SK-N-SH (cell line): ENCODE results near the gene ATR. TPM values are rescaled to one million over a fixed set of nuclear protein-coding genes. Genes with fewer than 3 reads are reported as not detected.

Experiments used
- CTCF ChIA-PET: fragments of 300-600, 350-600 bp; formaldehyde crosslinking; extraction: SDS; loops from one replicate; lab custom pipeline; 2021; lab: Yijun Ruan, JAX
- POLR2A ChIA-PET: fragments of 350-600 bp; sonication (Branson Sonifier 250); formaldehyde crosslinking; extraction: SDS; loops from one replicate; lab custom pipeline; 2020; ENCODE audit warnings: antibody characterized with exemption, inconsistent platforms; lab: Yijun Ruan, JAX
- DNase-seq: peaks from one replicate; pipeline ENCODE4 v3.0.0; 2012
- H2AFZ ChIP-seq: fragments of 200-600 bp; sonication (generic); 2 replicates; pipeline ENCODE4 v1.8.1; 2016; ENCODE audit warnings: antibody characterized with exemption, mild to moderate bottlenecking, low read depth
- H3F3A ChIP-seq: fragments of 200-600 bp; sonication (generic); replicated peaks from 2 replicates; pipeline ENCODE3; 2016; ENCODE audit warnings: antibody characterized with exemption, mild to moderate bottlenecking; ENCODE audit not compliant: insufficient read depth
- H3K27ac ChIP-seq, 2 experiments: fragments of 200-500 bp in 1 of 2; fragments of 200-600 bp in 1 of 2; sonication (Bioruptor generic) in 1 of 2; sonication (generic), shearing (Covaris generic) in 1 of 2; 2 replicates each; pipeline versions ENCODE4 v1.5.1 to v1.6.1; 2014 to 2016; ENCODE audit warnings: low read depth in 2 of 2, inconsistent platforms in 1 of 2, low read length in 1 of 2, mild to moderate bottlenecking in 1 of 2, mixed read lengths in 1 of 2
- H3K27me3 ChIP-seq: fragments of 200-600 bp; sonication (generic), shearing (Covaris generic); 2 replicates; pipeline ENCODE4 v1.6.1; 2016; ENCODE audit warnings: mixed run types; ENCODE audit not compliant: insufficient read depth
- H3K36me3 ChIP-seq, 2 experiments: fragments of 200-500 bp in 1 of 2; fragments of 200-600 bp in 1 of 2; sonication (Bioruptor generic) in 1 of 2; sonication (generic) in 1 of 2; replicated peaks in 1 of 2; 2 replicates each; pipeline versions ENCODE3 to v1.5.1; 2014 to 2016; ENCODE audit warnings: low read length in 1 of 2, mild to moderate bottlenecking in 1 of 2; ENCODE audit not compliant: insufficient read depth in 2 of 2, control insufficient read depth in 1 of 2
- H3K4me1 ChIP-seq, 2 experiments: fragments of 200-500 bp in 1 of 2; fragments of 200-600 bp in 1 of 2; sonication (Bioruptor generic) in 1 of 2; sonication (generic), shearing (Covaris generic) in 1 of 2; 2 replicates each; pipeline versions ENCODE4 v1.5.1 to v1.6.1; 2014 to 2016; ENCODE audit warnings: low read depth in 1 of 2, low read length in 1 of 2, mixed run types in 1 of 2; ENCODE audit not compliant: insufficient read depth in 2 of 2, control insufficient read depth in 1 of 2
- H3K4me2 ChIP-seq: fragments of 200-600 bp; sonication (generic), shearing (Covaris generic); 2 replicates; pipeline ENCODE4 v1.6.1; 2017; ENCODE audit warnings: mixed run types
- H3K4me3 ChIP-seq, 2 experiments: fragments of 200-500 bp in 1 of 2; fragments of 200-600 bp in 1 of 2; sonication (Bioruptor generic) in 1 of 2; sonication (generic), shearing (Covaris generic) in 1 of 2; 2 replicates each; pipeline versions ENCODE4 v1.5.1 to v1.8.1; 2014 to 2016; ENCODE audit warnings: low read depth in 2 of 2, inconsistent platforms in 1 of 2, low read length in 1 of 2, mild to moderate bottlenecking in 1 of 2, mixed read lengths in 1 of 2, moderate library complexity in 1 of 2
- H3K79me2 ChIP-seq: fragments of 200-600 bp; sonication (generic); 2 replicates; pipeline ENCODE4 v1.8.1; 2017; ENCODE audit warnings: mild to moderate bottlenecking; ENCODE audit not compliant: insufficient read depth
- H3K9ac ChIP-seq: fragments of 200-600 bp; sonication (generic); 2 replicates; pipeline ENCODE4 v1.6.1; 2017; ENCODE audit warnings: mixed run types
- H3K9me2 ChIP-seq: fragments of 200-600 bp; sonication (generic); 2 replicates; pipeline ENCODE4 v1.6.1; 2017; ENCODE audit warnings: mixed run types
- H3K9me3 ChIP-seq: fragments of 200-600 bp; sonication (generic); 2 replicates; pipeline ENCODE4 v1.6.1; 2017; ENCODE audit warnings: mixed run types, mild to moderate bottlenecking, moderate library complexity
- H4K20me1 ChIP-seq: fragments of 200-600 bp; sonication (generic); 2 replicates; pipeline ENCODE4 v1.6.1; 2017; ENCODE audit warnings: mild to moderate bottlenecking, mixed run types; ENCODE audit not compliant: insufficient read depth
- CHD2 ChIP-seq: fragments of 150-350 bp; IDR thresholded peaks from 2 replicates; pipeline ENCODE4 v1.6.1; 2018; ENCODE audit warnings: low read length; ENCODE audit not compliant: partially characterized antibody
- ELF1 ChIP-seq: IDR thresholded peaks from 2 replicates; pipeline ENCODE4 v1.4.0; 2012
- GATA2 ChIP-seq: sonication (generic); formaldehyde crosslinking; IDR thresholded peaks from 2 replicates; pipeline ENCODE4 v1.5.0; 2020; ENCODE audit warnings: mild to moderate bottlenecking, missing genetic modification reagents
- JUND ChIP-seq: IDR thresholded peaks from 2 replicates; pipeline ENCODE4 v1.4.0; 2012
- MEF2A ChIP-seq: IDR thresholded peaks from 2 replicates; pipeline ENCODE4 v1.4.0; 2012; ENCODE audit warnings: low read depth, borderline replicate concordance
- MXI1 ChIP-seq: IDR thresholded peaks from 2 replicates; pipeline ENCODE4 v1.6.1; 2012; ENCODE audit warnings: mild to moderate bottlenecking, low read depth, low read length, improper control_type of control experiment
- NRF1 ChIP-seq: IDR thresholded peaks from 2 replicates; pipeline ENCODE4 v1.6.1; 2012; ENCODE audit warnings: low read depth, mild to moderate bottlenecking, low read length
- RAD21 ChIP-seq: IDR thresholded peaks from 2 replicates; pipeline ENCODE4 v1.6.1; 2012; ENCODE audit warnings: mild to moderate bottlenecking, low read length
- RFX5 ChIP-seq: IDR thresholded peaks from 2 replicates; pipeline ENCODE4 v1.6.1; 2012; ENCODE audit warnings: mild to moderate bottlenecking, improper control_type of control experiment, low read length
- RXRA ChIP-seq: IDR thresholded peaks from 2 replicates; pipeline ENCODE4 v1.4.0; 2012; ENCODE audit warnings: low read depth, mild to moderate bottlenecking, borderline replicate concordance
- TAF1 ChIP-seq: IDR thresholded peaks from 2 replicates; pipeline ENCODE4 v1.6.1; 2012; ENCODE audit warnings: low read depth, mild to moderate bottlenecking, low read length, moderate library complexity, borderline replicate concordance
- TCF12 ChIP-seq: IDR thresholded peaks from 2 replicates; pipeline ENCODE4 v1.4.0; 2012
- TEAD4 ChIP-seq: IDR thresholded peaks from 2 replicates; pipeline ENCODE4 v1.4.0; 2012; ENCODE audit warnings: mild to moderate bottlenecking, borderline replicate concordance; ENCODE audit not compliant: insufficient read depth
- YY1 ChIP-seq: IDR thresholded peaks from 2 replicates; pipeline ENCODE4 v1.4.0; 2012; ENCODE audit warnings: low read depth, mild to moderate bottlenecking
- WGBS: methylation state at CpG from one replicate; pipeline ENCODE4 v1.1.6; 2017; ENCODE audit warnings: low lambda C conversion rate; 5-methylcytosine and 5-hydroxymethylcytosine counted together
- polyA plus RNA-seq, 3 experiments: library from polyadenylated mRNA; depleted of rRNA; stranded (reverse); fragments of >200 nt; gene quantifications; 2 replicates each; pipeline ENCODE4 v1.2.3, GENCODE V29; 2012
- TF ChIP-seq, protein P1 (sequence below): IDR thresholded peaks from 2 replicates; pipeline ENCODE4 v1.4.0; 2012; ENCODE audit warnings: low read depth
- TF ChIP-seq, protein P2 (sequence below): IDR thresholded peaks from 2 replicates; pipeline ENCODE4 v1.4.0; 2012; ENCODE audit warnings: low read depth, borderline replicate concordance

ATR gene
- polyA plus RNA-seq, 1 of the 3 experiments (the other 2 are of a cell fraction): 7.3 TPM

DNA sequence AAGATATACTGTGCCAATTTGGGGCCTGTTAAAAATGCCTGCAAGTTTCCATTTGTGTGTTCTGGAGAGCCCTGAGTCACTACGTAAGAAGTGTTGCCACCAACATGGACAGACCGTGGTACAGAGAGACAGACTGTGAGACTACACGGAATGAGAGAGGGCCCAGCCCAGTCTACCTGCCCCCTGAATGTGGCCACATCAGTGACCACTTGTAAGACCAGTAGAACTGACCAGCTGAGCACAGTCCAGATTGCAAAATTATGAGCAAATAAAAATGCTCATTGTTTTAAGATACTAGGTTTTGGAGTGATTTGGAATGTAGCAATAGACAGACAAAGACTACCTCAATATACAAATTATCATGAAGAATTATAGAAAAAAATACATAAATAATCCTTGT is 42.0 kb downstream of the ATR start:
- Histone ChIP-seq H3K9me2 (no peaks in the 10 kb centered on the region), H3K9ac (no peak overlapping the region), H3K9me3 (no peaks in the 10 kb centered on the region), H2AFZ (no peak overlapping the region), H3K27ac (no peak overlapping the region), H3K36me3 (peaks cover 69 to 74% of the 10 kb centered on the region in 2 experiments), H3K79me2 (no peaks in the 10 kb centered on the region), H3K4me3 (no peak overlapping the region), H3F3A (no peaks in the 10 kb centered on the region), H3K27me3 (no peaks in the 10 kb centered on the region), H4K20me1 (no peaks in the 10 kb centered on the region), H3K4me2 (no peak overlapping the region), H3K4me1 (no peaks in the 10 kb centered on the region)
- DNase-seq: no peak
- ChIA-PET POLR2A (no interaction called here), CTCF (no interaction called here)
- 100% methylated on average over 3 of the region's 3 CpGs for WGBS
- TF ChIP-seq, protein P1, sequence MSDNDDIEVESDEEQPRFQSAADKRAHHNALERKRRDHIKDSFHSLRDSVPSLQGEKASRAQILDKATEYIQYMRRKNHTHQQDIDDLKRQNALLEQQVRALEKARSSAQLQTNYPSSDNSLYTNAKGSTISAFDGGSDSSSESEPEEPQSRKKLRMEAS: no peak
- TF ChIP-seq ELF1: no peak

DNA sequence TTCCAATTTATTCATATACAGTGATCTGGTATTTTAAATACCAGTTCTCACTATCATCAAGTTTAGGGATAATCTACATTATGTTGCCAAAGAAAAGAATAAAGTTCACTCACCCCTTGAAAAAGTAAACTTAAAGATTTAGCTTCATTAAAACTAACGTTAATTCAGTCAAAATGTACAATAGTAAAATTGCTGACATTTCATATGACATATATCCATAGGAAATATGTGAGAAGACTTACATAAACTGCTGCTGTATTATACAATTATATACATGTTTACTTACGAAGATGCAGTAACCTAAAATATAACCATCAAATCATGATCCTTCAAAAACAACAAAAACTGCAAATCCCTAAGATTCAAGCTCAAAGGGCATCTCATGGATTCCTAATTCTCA is 44.0 kb downstream of the ATR start:
- no peaks in the 10 kb centered on the region for H3K9me2 ChIP-seq
- H2AFZ ChIP-seq: no peak overlapping the region
- no peak overlapping the region for H3K27ac ChIP-seq
- no peaks in the 10 kb centered on the region for H4K20me1 ChIP-seq
- 96% methylated on average over 2 of the region's 2 CpGs for WGBS
- H3K9me3 ChIP-seq: no peaks in the 10 kb centered on the region
- H3K4me3 ChIP-seq: no peak overlapping the region
- ChIA-PET POLR2A (no interaction called here), CTCF (no interaction called here)
- H3K4me1 ChIP-seq: no peaks in the 10 kb centered on the region
- H3K36me3 ChIP-seq: peaks cover 67 to 71% of the 10 kb centered on the region in 2 experiments
- H3K79me2 ChIP-seq: no peaks in the 10 kb centered on the region
- no peak for DNase-seq
- H3F3A ChIP-seq: peaks cover 6% of the 10 kb centered on the region
- H3K9ac ChIP-seq: no peak overlapping the region
- no peaks in the 10 kb centered on the region for H3K27me3 ChIP-seq
- no peak for TF ChIP-seq RXRA
- TF ChIP-seq, protein P2, sequence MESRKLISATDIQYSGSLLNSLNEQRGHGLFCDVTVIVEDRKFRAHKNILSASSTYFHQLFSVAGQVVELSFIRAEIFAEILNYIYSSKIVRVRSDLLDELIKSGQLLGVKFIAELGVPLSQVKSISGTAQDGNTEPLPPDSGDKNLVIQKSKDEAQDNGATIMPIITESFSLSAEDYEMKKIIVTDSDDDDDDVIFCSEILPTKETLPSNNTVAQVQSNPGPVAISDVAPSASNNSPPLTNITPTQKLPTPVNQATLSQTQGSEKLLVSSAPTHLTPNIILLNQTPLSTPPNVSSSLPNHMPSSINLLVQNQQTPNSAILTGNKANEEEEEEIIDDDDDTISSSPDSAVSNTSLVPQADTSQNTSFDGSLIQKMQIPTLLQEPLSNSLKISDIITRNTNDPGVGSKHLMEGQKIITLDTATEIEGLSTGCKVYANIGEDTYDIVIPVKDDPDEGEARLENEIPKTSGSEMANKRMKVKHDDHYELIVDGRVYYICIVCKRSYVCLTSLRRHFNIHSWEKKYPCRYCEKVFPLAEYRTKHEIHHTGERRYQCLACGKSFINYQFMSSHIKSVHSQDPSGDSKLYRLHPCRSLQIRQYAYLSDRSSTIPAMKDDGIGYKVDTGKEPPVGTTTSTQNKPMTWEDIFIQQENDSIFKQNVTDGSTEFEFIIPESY: no peak
- no peak for TF ChIP-seq TEAD4
- TF ChIP-seq RFX5: no peak
- TF ChIP-seq RAD21: no peak
- TF ChIP-seq YY1: no peak
- TF ChIP-seq MXI1: no peak
- H3K4me2 ChIP-seq: no peak overlapping the region

DNA sequence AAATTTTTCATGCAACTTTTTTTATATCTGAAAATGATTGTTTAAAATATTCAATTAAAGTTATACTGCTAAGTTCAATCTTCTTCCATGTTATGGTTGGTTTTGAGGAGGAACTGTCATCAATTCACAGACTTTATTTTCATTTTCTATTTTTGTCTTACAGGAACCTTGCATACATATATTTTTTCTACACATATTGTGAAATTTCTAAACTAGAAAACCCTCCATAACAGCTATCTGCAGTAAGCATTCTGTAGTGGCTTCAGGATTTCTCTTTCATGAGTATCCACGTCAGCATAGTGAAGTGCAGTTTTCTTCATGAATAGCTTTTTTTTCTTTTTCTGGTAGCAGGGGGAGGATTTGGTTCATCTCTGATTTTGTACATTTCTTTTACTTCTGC is 48.2 kb downstream of the ATR start:
- no peaks in the 10 kb centered on the region for H4K20me1 ChIP-seq
- H3K9me3 ChIP-seq: no peaks in the 10 kb centered on the region
- POLR2A ChIA-PET: no interaction called here
- H2AFZ ChIP-seq: no peak overlapping the region; the same call in 1 of the 2 replicates
- peaks cover 8% of the 10 kb centered on the region for H3F3A ChIP-seq
- no peak overlapping the region for H3K4me3 ChIP-seq
- H3K36me3 ChIP-seq: peaks cover 40 to 52% of the 10 kb centered on the region in 2 experiments
- WGBS: 96% methylated on average over 1 of the region's 1 CpG
- no peaks in the 10 kb centered on the region for H3K9me2 ChIP-seq
- H3K9ac ChIP-seq: no peak overlapping the region
- no peak overlapping the region for H3K4me2 ChIP-seq
- H3K4me1 ChIP-seq: no peaks in the 10 kb centered on the region
- DNase-seq: no peak
- TF ChIP-seq TCF12: no peak
- TF ChIP-seq NRF1: no peak
- no peak for TF ChIP-seq MEF2A
- TF ChIP-seq ELF1: no peak
- no peak for TF ChIP-seq CHD2
- no peak for TF ChIP-seq JUND
- TF ChIP-seq TAF1: no peak
- no peak for TF ChIP-seq GATA2 (CRISPR knock-in tag)
- CTCF ChIA-PET: no interaction called here
- no peak overlapping the region for H3K27ac ChIP-seq
- no peaks in the 10 kb centered on the region for H3K27me3 ChIP-seq
- no peaks in the 10 kb centered on the region for H3K79me2 ChIP-seq
